COLO829 (cell line): ENCODE measurements around the gene RIOK1.
"Not testable (repeated sequence)": the region's sequence is repeated elsewhere in the genome, so short reads cannot be mapped to it uniquely, and the experiment has no call there.

Source experiments
- DNase-seq: peaks from one replicate; pipeline ENCODE4 v3.0.0; 2012; ENCODE audit warnings: low spot score

The RIOK1 gene

GRCh38 chr6:7389451-7390225 is at the start of gene RIOK1, which contains the start of gene CAGE1:
Gene RIOK1 (plus strand): TSS chr6:7389808. CDS start chr6:7390003, 195 bp downstream.
Gene CAGE1 (minus strand): TSS chr6:7389742. CDS start chr6:7387173, 2,569 bp downstream.
- peak; percentile 98 for DNase-seq

- DNase-seq, result no peak
Observed at GRCh38 chr6:7341271-7341670, 48.3 kb upstream of the RIOK1 start.

- no peak for DNase-seq
Observed at GRCh38 chr6:7341989-7342742, 47.4 kb upstream of the RIOK1 start.

GRCh38 chr6:7343546-7344475 is 45.8 kb upstream of the RIOK1 start:
- no peak for DNase-seq

- not testable (repeated sequence) for DNase-seq
Observed at GRCh38 chr6:7344773-7345450, 44.7 kb upstream of the RIOK1 start.

- not testable (repeated sequence) for DNase-seq
Observed at GRCh38 chr6:7347551-7347997, 42.0 kb upstream of the RIOK1 start.

GRCh38 chr6:7350591-7350990 is 39.0 kb upstream of the RIOK1 start:
- not testable (repeated sequence) for DNase-seq

GRCh38 chr6:7351916-7352315 is 37.7 kb upstream of the RIOK1 start:
- not testable (repeated sequence) for DNase-seq

- DNase-seq, result no peak
Observed at GRCh38 chr6:7367408-7367807, 22.2 kb upstream of the RIOK1 start.

GRCh38 chr6:7373739-7374138 is 15.9 kb upstream of the RIOK1 start:
- DNase-seq, result no peak

GRCh38 chr6:7377961-7378360 is 11.6 kb upstream of the RIOK1 start:
- no peak for DNase-seq

- DNase-seq, result no peak
Observed at GRCh38 chr6:7378740-7379139, 10.9 kb upstream of the RIOK1 start.

GRCh38 chr6:7381092-7381491 is 8.5 kb upstream of the RIOK1 start:
- DNase-seq, result no peak

GRCh38 chr6:7389162-7389450 is 502 bp upstream of the RIOK1 start:
- DNase-seq, result peak; percentile 39

GRCh38 chr6:7390226-7390878 is 744 bp downstream of the RIOK1 start:
- no peak for DNase-seq

- DNase-seq, result no peak
Observed at GRCh38 chr6:7391151-7391550, 1.5 kb downstream of the RIOK1 start.

- DNase-seq, result no peak
Observed at GRCh38 chr6:7392402-7392801, 2.8 kb downstream of the RIOK1 start.

- DNase-seq, result no peak
Observed at GRCh38 chr6:7401075-7401474, 11.5 kb downstream of the RIOK1 start.

- no peak for DNase-seq
Observed at GRCh38 chr6:7402716-7403115, 13.1 kb downstream of the RIOK1 start.

- no peak for DNase-seq
Observed at GRCh38 chr6:7404546-7404945, 14.9 kb downstream of the RIOK1 start.

- no peak for DNase-seq
Observed at GRCh38 chr6:7406743-7407142, 17.1 kb downstream of the RIOK1 start.
